Gastrocnemius medialis (tissue), 4 donors: ENCODE measurements around the gene KDM2B. TPM values are rescaled to one million over a fixed set of nuclear protein-coding genes. Genes with fewer than 3 reads are reported as not detected.

ENCODE experiments used
- ATAC-seq, 2 donors: fragments of 150-250 bp; one replicate each; pipeline ENCODE4 v1.9.1; 2016
- DNase-seq, 2 donors: peaks; one replicate each; pipeline ENCODE4 v3.0.0-alpha.2; 2019
- H3K27ac ChIP-seq, 4 donors: fragments of 200-600 bp; sonication (generic); 1 replicate in 1 of 4; 2 replicates in 3 of 4; pipeline ENCODE4 v1.5.1; 2016 to 2018; ENCODE audit warnings: mild to moderate bottlenecking in 2 of 4, moderate library complexity in 1 of 4
- H3K27me3 ChIP-seq, 3 donors: fragments of 200-600 bp; sonication (generic) in 2 of 3; 1 replicate in 1 of 3; 2 replicates in 2 of 3; pipeline versions ENCODE4 v1.5.1 to v1.6.0; 2016 to 2019; ENCODE audit warnings: mild to moderate bottlenecking in 1 of 3, moderate library complexity in 1 of 3
- H3K36me3 ChIP-seq, 2 donors: fragments of 200-600 bp; sonication (generic) in 1 of 2; one replicate each; pipeline ENCODE4 v1.5.1; 2017 to 2018
- H3K4me1 ChIP-seq, 2 donors: fragments of 200-600 bp; sonication (generic) in 1 of 2; one replicate each; pipeline ENCODE4 v1.5.1; 2016 to 2017; ENCODE audit warnings: mild to moderate bottlenecking in 2 of 2
- H3K4me3 ChIP-seq, 4 donors: fragments of 200-600 bp; sonication (generic) in 3 of 4; 1 replicate in 1 of 4; 2 replicates in 3 of 4; pipeline ENCODE4 v1.5.1; 2016 to 2019; ENCODE audit warnings: mild to moderate bottlenecking in 2 of 4
- H3K9me3 ChIP-seq, 3 donors: fragments of 200-600 bp; sonication (generic) in 2 of 3; 1 replicate in 1 of 3; 2 replicates in 2 of 3; pipeline ENCODE4 v1.5.1; 2016 to 2019
- POLR2A ChIP-seq, 2 donors: fragments of 450-650 bp; IDR thresholded peaks; one replicate each; pipeline ENCODE4 v1.6.1; 2017; ENCODE audit warnings: antibody characterized with exemption in 2 of 2, mild to moderate bottlenecking in 2 of 2, moderate library complexity in 2 of 2
- in situ Hi-C, 4 donors: fragments of 200-750 bp; cut with MboI; loops; one replicate each; pipeline versions ENCODE4 v1.15.0 to v1.8.0; 2017; ENCODE audit warnings: low sequenced_read_pairs in 4 of 4
- intact Hi-C: fragments of 100-400 bp; cut with DNase I; formaldehyde crosslinking; loops from one replicate; pipeline ENCODE4 v1.15.1; 2023; ENCODE audit warnings: low total_unique reads
- total RNA-seq, 4 donors: library from RNA; depleted of rRNA; stranded (reverse); fragments of >200 nt; gene quantifications; one replicate each; pipeline versions ENCODE4 v1.1.0 to v1.2.3, GENCODE V29; 2016
- TF ChIP-seq, protein P1 (sequence below), 5 experiments: fragments of 450-650 bp in 3 of 5; fragments of 200-600 bp in 2 of 5; sonication (generic) in 2 of 5; IDR thresholded peaks in 4 of 5; conservative IDR thresholded peaks in 1 of 5; 1 replicate in 4 of 5; 2 replicates in 1 of 5; pipeline ENCODE4 v1.5.1; 2016 to 2019; ENCODE audit warnings: antibody characterized with exemption in 5 of 5, mild to moderate bottlenecking in 3 of 5, moderate library complexity in 3 of 5

KDM2B gene
- 1 to 10 TPM; 4.8 to 9.4 (median 8.3) TPM for total RNA-seq

DNA sequence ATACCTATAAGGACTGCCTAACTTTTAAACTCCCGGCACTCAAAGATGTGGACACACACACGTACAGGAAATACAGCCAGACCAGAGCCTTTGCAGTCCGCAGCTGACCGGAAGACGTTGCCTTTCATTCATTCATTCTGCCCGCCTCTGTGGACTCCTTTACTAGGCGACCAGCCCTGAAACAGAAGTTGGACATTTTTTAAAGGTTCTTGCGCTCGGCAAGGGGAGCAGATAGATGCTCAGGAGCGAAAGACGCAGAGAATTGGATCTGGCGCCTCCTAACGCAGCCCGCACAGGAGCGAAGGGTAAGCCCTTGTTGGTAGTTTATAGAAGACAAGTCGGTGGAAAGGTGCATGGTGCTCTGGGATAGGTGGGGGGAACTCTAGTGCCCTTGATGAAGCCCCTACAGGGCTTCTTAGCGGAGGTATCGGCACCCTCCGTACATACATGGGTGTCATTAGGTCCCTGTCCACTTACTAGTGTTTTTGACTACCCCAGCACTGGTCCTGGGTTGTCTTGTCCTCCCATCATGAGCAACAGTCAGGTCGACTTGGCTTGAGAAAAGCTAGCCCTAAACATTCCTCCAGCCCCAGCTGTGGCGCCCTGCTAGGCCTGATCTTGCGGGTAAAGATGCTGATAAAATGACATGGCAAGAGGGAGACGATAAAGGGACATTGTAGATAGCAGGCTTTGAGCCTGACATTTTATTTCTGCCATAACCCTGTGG lies at the start of gene KDM2B:
Gene KDM2B (minus strand): TSS at position 65 of the 727 bp plus-strand sequence. CDS start 112 bp downstream, outside the sequence.
- DNase-seq (no peak), ATAC-seq (peak in 1 of 2 donors; percentile 32)
- no peak for TF ChIP-seq POLR2A (IDR thresholded peaks at IDR 0.05)
- TF ChIP-seq, protein P1, sequence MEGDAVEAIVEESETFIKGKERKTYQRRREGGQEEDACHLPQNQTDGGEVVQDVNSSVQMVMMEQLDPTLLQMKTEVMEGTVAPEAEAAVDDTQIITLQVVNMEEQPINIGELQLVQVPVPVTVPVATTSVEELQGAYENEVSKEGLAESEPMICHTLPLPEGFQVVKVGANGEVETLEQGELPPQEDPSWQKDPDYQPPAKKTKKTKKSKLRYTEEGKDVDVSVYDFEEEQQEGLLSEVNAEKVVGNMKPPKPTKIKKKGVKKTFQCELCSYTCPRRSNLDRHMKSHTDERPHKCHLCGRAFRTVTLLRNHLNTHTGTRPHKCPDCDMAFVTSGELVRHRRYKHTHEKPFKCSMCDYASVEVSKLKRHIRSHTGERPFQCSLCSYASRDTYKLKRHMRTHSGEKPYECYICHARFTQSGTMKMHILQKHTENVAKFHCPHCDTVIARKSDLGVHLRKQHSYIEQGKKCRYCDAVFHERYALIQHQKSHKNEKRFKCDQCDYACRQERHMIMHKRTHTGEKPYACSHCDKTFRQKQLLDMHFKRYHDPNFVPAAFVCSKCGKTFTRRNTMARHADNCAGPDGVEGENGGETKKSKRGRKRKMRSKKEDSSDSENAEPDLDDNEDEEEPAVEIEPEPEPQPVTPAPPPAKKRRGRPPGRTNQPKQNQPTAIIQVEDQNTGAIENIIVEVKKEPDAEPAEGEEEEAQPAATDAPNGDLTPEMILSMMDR (IDR thresholded peaks at IDR 0.05 in 4 of 5, conservative IDR thresholded peaks at IDR 0.05 in 1 of 5): no peak
- Histone ChIP-seq H3K4me3 (peak within 1 kb of the TSS; percentile 76 to 83 (median 78)), H3K27ac (peak within 1 kb of the TSS; percentile 91 to 96 (median 94)), H3K9me3 (no peaks in the 10 kb centered on the region), H3K4me1 (peaks cover 23 to 24% of the 10 kb centered on the region in 2 donors), H3K27me3 (no peaks in the 10 kb centered on the region), H3K36me3 (no peaks in the 10 kb centered on the region)
- in situ Hi-C loops (no loop called here), intact Hi-C loops (loop anchor here (1.0 to 5.0 kb wide), 2 partner anchors 44 to 45 kb away; partner anchors contain the start of gene ORAI1)

DNA sequence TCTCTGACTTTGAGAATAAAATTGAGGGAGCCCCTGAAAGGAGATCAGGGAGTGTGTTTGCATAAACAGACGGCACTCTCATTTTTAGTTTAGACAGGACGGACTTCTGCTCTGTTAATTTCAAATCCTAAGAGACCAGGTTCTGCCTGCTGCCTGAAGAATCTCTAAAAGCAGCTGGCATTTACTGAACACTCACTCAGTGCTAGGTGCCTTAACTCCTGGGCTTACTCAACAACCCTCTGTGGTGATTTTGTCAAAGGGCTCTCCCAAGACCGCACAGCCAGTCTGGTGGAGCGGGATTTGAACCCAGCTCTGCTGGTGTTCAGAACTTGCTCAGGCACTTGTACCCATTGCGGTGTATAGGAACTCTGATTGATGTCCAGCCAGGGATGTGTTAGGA lies 47.7 kb upstream of the KDM2B start:
- TF ChIP-seq, protein P1 (IDR thresholded peaks at IDR 0.05 in 4 of 5, conservative IDR thresholded peaks at IDR 0.05 in 1 of 5): no peak
- TF ChIP-seq POLR2A (IDR thresholded peaks at IDR 0.05): no peak
- intact Hi-C loops (loop anchor here (5.0 kb wide), 3 partner anchors 91 to 1336 kb away; partner anchors contain the start of genes RNU4-1 and RNU4-2), in situ Hi-C loops (loop anchor here in 2 of 4 donors (10.0 kb wide), 2 partner anchors 54 to 74 kb away; no protein-coding TSS in a partner anchor)
- H3K27ac ChIP-seq: peak overlapping the region; percentile 93 to 96 (median 96)
- no peaks in the 10 kb centered on the region for H3K27me3 ChIP-seq
- peak overlapping the region in 1 of 4 donors; percentile 86 for H3K4me3 ChIP-seq
- no peak for ATAC-seq
- no peaks in the 10 kb centered on the region for H3K36me3 ChIP-seq
- peaks cover 63 to 73% of the 10 kb centered on the region in 2 donors for H3K4me1 ChIP-seq
- DNase-seq: no peak
- no peaks in the 10 kb centered on the region for H3K9me3 ChIP-seq

DNA sequence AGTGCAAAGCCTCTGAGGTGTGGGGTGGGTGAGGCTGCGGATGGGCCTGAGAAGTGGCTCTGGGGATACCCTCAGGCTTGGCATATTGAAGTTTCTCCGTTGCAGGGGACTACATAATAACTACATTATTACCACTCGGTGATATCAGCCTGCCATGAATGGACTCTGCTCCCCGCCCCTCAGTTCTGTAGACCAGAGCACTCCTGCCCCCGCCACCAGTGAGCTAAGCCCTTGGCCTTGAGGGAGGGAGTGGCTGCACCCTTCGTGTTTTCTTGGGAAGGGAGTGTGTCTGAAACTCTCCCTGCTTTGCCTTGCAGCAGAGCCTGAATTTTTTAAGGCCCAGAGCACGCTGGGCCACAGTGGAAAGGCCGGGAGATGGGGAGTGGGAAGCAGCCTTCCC lies 47.2 kb upstream of the KDM2B start:
- peak overlapping the region; percentile 72 to 86 (median 80) for H3K4me3 ChIP-seq
- H3K27ac ChIP-seq: peak overlapping the region; percentile 93 to 96 (median 96)
- H3K36me3 ChIP-seq: no peaks in the 10 kb centered on the region
- ATAC-seq: no peak
- H3K27me3 ChIP-seq: no peaks in the 10 kb centered on the region
- H3K9me3 ChIP-seq: no peaks in the 10 kb centered on the region
- intact Hi-C loops: loop anchor here (5.0 kb wide), 3 partner anchors 91 to 1336 kb away; partner anchors contain the start of genes RNU4-1 and RNU4-2
- H3K4me1 ChIP-seq: peaks cover 59 to 69% of the 10 kb centered on the region in 2 donors
- in situ Hi-C loops: loop anchor here in 2 of 4 donors (10.0 kb wide), 2 partner anchors 53 to 73 kb away; no protein-coding TSS in a partner anchor
- TF ChIP-seq POLR2A (IDR thresholded peaks at IDR 0.05): no peak
- TF ChIP-seq, protein P1 (IDR thresholded peaks at IDR 0.05 in 4 of 5, conservative IDR thresholded peaks at IDR 0.05 in 1 of 5): no peak
- DNase-seq: no peak

DNA sequence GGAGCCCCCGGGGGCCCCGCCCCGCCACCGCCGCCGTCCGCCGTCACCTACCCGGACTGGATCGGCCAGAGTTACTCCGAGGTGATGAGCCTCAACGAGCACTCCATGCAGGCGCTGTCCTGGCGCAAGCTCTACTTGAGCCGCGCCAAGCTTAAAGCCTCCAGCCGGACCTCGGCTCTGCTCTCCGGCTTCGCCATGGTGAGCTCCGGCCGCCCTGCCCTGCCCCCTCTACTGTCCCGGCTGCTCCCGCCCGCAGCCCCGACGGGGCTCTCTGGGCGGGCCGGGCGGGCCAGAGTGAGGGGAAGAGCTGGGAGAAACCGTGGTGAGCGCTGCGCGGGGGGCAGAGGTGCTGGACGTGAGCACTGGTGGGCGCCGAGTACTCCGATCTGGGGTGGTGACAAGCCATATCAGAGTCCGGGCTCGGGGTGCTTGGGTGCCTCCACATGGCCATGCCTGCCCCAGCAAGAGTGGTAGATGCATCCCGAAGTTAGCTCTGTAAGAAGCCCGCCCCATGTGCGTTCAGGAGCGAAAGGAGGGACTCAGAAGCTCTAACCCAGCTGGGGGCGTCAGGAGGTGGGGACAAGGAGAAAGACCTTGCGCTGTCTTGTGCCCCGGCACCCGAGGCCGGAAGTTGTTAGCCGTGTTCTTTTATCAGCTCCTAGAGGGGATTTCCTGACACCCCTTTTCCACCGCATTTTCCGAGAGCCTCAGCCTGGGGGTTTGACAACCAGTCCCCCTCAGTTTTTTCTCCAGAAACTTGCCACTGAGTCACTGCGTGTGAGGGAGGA lies 46.2 kb upstream of the KDM2B start:
- in situ Hi-C loops: loop anchor here in 2 of 4 donors (10.0 kb wide), 2 partner anchors 52 to 72 kb away; no protein-coding TSS in a partner anchor
- H3K9me3 ChIP-seq: no peaks in the 10 kb centered on the region
- no peaks in the 10 kb centered on the region for H3K27me3 ChIP-seq
- peak overlapping the region; percentile 93 to 96 (median 96) for H3K27ac ChIP-seq
- H3K4me3 ChIP-seq: peak overlapping the region; percentile 72 to 86 (median 80)
- DNase-seq: peak; percentile 34 to 54
- no peaks in the 10 kb centered on the region for H3K36me3 ChIP-seq
- H3K4me1 ChIP-seq: peaks cover 49 to 60% of the 10 kb centered on the region in 2 donors
- peak; percentile 53 to 57 for ATAC-seq
- TF ChIP-seq POLR2A (IDR thresholded peaks at IDR 0.05): no peak
- TF ChIP-seq, protein P1 (IDR thresholded peaks at IDR 0.05 in 4 of 5, conservative IDR thresholded peaks at IDR 0.05 in 1 of 5): peak in 2 of 5 experiments; percentile 5
- intact Hi-C loops: loop anchor here (1.0 to 5.0 kb wide), 5 partner anchors 47 to 1335 kb away; partner anchors contain the start of genes RNU4-1 and RNU4-2
